Measurements from ENCODE around the gene PTRH2.

PTRH2 gene

GRCh38 chr17:59684967-59685366 is 22.3 kb downstream of the PTRH2 start:
- in situ Hi-C loops (cut with HindIII; ENCODE audit: low sequenced_read_pairs): no loop called here
- H3K4me3 ChIP-seq (ENCODE audit: low read depth, low read length): no peak overlapping the region
- TF ChIP-seq, protein P1, sequence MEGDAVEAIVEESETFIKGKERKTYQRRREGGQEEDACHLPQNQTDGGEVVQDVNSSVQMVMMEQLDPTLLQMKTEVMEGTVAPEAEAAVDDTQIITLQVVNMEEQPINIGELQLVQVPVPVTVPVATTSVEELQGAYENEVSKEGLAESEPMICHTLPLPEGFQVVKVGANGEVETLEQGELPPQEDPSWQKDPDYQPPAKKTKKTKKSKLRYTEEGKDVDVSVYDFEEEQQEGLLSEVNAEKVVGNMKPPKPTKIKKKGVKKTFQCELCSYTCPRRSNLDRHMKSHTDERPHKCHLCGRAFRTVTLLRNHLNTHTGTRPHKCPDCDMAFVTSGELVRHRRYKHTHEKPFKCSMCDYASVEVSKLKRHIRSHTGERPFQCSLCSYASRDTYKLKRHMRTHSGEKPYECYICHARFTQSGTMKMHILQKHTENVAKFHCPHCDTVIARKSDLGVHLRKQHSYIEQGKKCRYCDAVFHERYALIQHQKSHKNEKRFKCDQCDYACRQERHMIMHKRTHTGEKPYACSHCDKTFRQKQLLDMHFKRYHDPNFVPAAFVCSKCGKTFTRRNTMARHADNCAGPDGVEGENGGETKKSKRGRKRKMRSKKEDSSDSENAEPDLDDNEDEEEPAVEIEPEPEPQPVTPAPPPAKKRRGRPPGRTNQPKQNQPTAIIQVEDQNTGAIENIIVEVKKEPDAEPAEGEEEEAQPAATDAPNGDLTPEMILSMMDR (IDR thresholded peaks at IDR 0.05; ENCODE audit: low read depth, low read length): no peak
- no peak for DNase-seq (ENCODE audit: low read depth, low spot score)

- DNase-seq (ENCODE audit: low read depth, low spot score): no peak
- H3K4me3 ChIP-seq (ENCODE audit: low read depth, low read length): no peak overlapping the region
- TF ChIP-seq, protein P1 (IDR thresholded peaks at IDR 0.05; ENCODE audit: low read depth, low read length): no peak
- in situ Hi-C loops (cut with HindIII; ENCODE audit: low sequenced_read_pairs): no loop called here
Measured at GRCh38 chr17:59683283-59683682, 23.9 kb downstream of the PTRH2 start.

GRCh38 chr17:59680314-59680713 is 26.9 kb downstream of the PTRH2 start:
- TF ChIP-seq, protein P1 (IDR thresholded peaks at IDR 0.05; ENCODE audit: low read depth, low read length): no peak
- no peak for DNase-seq (ENCODE audit: low read depth, low spot score)
- no peak overlapping the region for H3K4me3 ChIP-seq (ENCODE audit: low read depth, low read length)
- in situ Hi-C loops (cut with HindIII; ENCODE audit: low sequenced_read_pairs): no loop called here

- no peak for DNase-seq (ENCODE audit: low read depth, low spot score)
- in situ Hi-C loops (cut with HindIII; ENCODE audit: low sequenced_read_pairs): no loop called here
- TF ChIP-seq, protein P1 (IDR thresholded peaks at IDR 0.05; ENCODE audit: low read depth, low read length): no peak
- H3K4me3 ChIP-seq (ENCODE audit: low read depth, low read length): no peak overlapping the region
Measured at GRCh38 chr17:59678918-59679317, 28.3 kb downstream of the PTRH2 start.

- in situ Hi-C loops (cut with HindIII; ENCODE audit: low sequenced_read_pairs): no loop called here
- DNase-seq (ENCODE audit: low read depth, low spot score): no peak
- TF ChIP-seq, protein P1 (IDR thresholded peaks at IDR 0.05; ENCODE audit: low read depth, low read length): no peak
- H3K4me3 ChIP-seq (ENCODE audit: low read depth, low read length): no peak overlapping the region
Measured at GRCh38 chr17:59676716-59677115, 30.5 kb downstream of the PTRH2 start.

DNA sequence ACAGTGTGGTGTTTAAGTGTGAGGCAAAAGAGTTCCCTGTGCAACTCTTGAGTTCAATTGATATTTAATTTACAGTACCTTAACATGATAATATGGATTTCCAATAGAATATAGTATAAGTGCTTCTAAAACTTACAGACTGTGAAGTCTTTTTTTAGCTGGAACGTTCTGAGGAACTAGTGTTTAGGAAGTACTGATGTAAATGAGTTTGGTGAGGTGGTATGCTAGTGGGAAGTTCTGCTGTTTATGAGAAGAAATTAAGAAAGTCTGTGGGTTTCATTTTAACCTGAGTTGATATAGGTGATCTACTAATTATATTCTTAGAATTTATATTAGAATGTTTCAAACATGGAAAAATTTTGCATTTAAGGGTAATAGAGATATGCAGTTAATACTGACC is 32.0 kb downstream of the PTRH2 start:
- TF ChIP-seq, protein P1 (IDR thresholded peaks at IDR 0.05; ENCODE audit: low read depth, low read length): no peak
- no peak overlapping the region for H3K4me3 ChIP-seq (ENCODE audit: low read depth, low read length)
- no peak for DNase-seq (ENCODE audit: low read depth, low spot score)
- in situ Hi-C loops (cut with HindIII; ENCODE audit: low sequenced_read_pairs): no loop called here

- no peak overlapping the region for H3K4me3 ChIP-seq (ENCODE audit: low read depth, low read length)
- TF ChIP-seq, protein P1 (IDR thresholded peaks at IDR 0.05; ENCODE audit: low read depth, low read length): no peak
- in situ Hi-C loops (cut with HindIII; ENCODE audit: low sequenced_read_pairs): no loop called here
- DNase-seq (ENCODE audit: low read depth, low spot score): no peak
Measured at GRCh38 chr17:59671386-59671785, 35.8 kb downstream of the PTRH2 start.
